ENCODE data around the gene LRP2. TPM values are rescaled to one million over a fixed set of nuclear protein-coding genes. Genes with fewer than 3 reads are reported as not detected.

Gene LRP2
- polyA plus RNA-seq, 3 donors: 151 to 221 (median 180) TPM

DNA sequence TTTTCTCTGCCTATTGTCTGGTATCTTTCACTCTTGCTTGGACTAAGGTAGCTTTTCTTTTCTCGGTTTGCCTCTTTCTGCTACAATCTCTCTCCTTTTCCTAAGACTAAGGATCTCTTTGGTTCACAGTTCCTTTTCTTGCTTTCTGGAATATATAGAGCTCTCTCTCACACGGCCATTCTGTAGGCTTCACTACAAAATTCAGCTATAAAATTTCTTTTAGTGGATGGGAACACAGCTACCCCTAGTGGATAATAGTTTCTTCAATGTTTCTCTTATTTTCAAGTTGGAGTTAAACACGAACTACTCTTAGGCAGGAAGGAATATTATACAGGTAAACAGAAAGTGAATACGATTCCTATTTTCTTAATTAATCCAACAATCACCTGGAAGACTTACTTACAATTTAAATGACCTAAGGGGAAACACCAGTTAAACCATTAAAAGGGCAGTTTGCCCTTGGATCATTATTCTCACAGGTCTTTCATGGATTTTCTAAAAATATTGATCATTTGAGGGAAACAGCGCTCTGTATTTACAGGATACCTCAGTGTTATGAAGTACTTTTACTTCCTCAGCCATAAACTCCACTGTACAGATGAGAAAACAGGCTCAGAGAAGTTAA, 140.5 kb downstream of the LRP2 start:
- peak in 9 of 11 donors; percentile 3 to 23 (median 18) for DNase-seq (ENCODE audit: extremely low read depth in 1 of 11, low read depth in 9 of 11, low spot score in 4 of 11)

DNA sequence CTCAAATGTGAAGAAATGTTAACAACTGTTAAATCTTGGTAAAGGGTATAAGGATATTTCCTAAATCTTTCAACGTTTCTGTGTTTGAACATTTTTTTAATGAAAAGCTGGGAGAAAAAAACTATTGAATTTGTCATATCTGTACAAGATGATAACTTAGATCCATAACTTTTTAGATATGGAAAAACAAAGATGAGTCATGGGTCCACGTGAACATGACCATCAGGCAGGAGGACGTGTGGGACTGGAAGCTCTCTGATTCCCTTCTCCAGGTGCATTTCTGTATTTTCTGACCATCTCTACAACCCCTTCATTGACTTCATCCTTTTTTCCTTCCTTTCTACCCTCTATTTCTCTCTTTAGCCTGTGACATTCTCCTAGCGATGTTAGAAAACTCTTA, 151.4 kb downstream of the LRP2 start:
- no peak for DNase-seq (ENCODE audit: extremely low read depth in 1 of 11, low read depth in 9 of 11, low spot score in 4 of 11)

DNA sequence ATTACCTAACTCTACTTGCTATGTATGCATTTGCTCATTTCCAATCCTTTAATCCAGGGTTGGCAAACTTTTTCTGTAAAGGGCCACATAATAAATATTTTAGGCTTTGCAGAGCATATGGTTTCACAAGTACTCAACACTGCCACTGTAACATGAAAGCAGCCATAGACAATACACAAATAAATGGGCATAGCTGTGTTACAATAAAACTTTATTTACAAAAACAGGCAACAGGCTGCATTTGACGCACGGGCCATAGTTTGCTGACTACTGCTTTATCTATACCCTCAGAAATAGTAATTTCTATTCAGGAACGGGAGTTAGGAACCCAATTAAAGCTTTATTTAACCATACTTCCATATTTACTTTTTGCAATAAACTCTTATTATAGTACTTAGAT, 154.3 kb downstream of the LRP2 start:
- no peak for DNase-seq (ENCODE audit: extremely low read depth in 1 of 11, low read depth in 9 of 11, low spot score in 4 of 11)

DNA sequence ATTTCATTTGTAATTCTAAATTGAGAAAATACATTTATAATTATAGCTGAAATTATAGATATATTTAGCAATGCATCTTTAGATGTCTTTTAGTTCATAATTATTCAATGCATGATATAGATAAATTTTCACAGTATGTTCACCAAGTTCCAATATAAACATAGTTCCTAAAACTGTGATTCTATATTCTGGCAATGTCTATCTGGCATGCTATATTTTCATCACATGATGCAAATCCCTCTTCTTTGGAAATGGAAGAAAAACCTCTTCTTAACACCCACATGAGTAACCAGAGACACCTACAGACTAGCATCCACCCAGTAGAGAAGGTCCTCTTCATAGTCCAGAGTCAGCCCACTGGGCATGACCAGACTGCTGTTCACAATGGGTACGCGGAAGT, 157.2 kb downstream of the LRP2 start:
- DNase-seq (ENCODE audit: extremely low read depth in 1 of 11, low read depth in 9 of 11, low spot score in 4 of 11): no peak

DNA sequence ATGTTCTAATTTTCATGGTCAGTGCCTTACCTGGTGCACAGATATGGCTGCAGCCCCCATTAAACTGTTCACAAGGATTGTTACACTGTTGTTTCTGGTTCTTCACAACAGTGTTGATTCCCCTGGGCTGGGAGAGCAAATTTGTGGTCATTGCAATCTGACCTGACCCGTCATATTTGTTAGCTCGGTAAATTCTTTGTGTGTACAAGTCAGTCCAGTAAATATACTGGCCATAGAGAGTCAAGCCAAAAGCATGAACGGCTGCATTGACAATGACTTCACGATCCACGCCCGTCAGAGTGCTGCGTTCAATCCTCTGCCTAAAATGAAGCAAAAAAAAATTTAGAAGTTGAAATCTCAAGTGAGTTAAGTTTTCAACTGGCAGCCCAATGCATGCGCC, 158.4 kb downstream of the LRP2 start:
- no peak for DNase-seq (ENCODE audit: extremely low read depth in 1 of 11, low read depth in 9 of 11, low spot score in 4 of 11)

DNA sequence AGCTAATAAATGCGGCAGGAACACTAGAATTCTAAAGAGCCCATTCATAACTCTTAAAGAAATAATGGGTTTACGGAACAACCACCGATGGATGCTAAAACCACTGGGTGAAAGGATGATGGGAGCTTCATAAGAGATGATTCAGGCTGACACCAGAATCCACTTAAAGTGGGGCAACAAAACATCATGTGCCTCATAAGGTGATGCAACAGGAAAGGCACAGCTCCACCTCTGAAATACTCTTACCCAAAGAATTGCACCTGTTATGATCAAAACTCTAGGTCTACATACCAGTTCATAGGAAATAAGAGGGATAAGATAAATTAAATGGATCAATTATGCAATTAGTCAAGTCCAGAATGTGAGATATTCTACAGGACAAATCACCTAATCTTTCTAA, 161.6 kb downstream of the LRP2 start:
- DNase-seq (ENCODE audit: extremely low read depth in 1 of 11, low read depth in 9 of 11, low spot score in 4 of 11): no peak

DNA sequence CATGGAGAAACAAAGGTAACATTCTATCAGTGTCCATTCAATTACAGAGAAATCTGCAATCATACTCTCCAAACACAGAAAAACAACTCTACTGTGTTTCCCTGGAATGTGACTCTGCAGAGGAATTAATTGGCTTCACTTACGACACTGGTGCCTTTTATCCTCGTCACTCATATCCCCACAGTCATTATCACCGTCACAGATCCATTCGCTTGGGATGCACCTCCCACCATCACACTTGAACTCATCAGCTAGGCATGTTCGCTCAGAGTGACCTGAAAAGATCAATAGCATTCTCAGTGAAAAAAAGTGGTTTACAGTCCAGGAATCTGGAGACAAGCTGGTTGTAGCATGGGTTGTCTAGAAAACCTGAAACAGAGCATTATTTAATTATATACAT, 168.7 kb downstream of the LRP2 start:
- no peak for DNase-seq (ENCODE audit: extremely low read depth in 1 of 11, low read depth in 9 of 11, low spot score in 4 of 11)

DNA sequence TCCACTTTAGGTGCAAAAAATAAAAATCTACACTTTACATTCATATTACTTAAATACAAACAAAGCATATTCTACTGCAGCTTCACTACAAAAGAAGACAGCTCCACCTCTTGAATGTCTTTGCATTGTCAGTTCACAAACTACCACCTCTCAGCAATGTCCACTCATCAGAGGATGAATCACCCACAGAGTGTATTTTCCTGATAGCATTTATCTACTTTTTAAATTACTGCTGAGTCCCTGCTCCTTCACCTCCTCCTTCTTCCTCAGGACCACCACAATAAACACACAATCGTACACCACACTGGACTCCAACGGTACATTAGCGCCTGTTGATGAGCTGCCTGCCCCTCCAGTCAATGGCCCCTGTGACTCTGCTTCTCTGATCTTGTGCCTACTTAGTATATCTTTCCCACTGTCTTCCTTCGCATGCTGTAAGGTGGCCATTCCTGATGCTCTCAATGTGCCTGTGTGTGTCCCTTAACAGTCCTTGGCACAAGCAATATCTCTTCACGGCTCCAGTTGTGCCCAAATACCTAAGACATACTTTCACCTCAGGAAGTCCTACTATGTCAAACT, 172.0 kb downstream of the LRP2 start:
- no peak for DNase-seq (ENCODE audit: extremely low read depth in 1 of 11, low read depth in 9 of 11, low spot score in 4 of 11)

DNA sequence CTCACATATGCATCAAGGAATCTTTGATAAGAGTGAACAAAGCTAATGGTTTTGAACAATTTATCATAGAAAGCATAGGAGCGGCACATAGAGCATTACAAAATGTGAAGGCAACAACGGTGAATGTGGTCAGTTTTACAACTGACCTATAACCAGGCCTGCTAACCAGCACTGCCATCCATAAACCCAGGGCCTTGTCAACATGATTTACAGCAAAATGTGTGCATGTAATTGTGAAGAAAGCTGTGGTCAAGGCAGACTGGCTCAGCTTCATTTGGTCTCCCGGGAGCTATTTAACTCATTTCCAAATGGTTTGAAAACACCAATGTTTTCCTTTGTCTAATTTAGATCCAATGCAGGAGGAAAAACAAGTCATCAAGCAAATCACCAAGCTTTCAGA, 173.2 kb downstream of the LRP2 start:
- no peak for DNase-seq (ENCODE audit: extremely low read depth in 1 of 11, low read depth in 9 of 11, low spot score in 4 of 11)

DNA sequence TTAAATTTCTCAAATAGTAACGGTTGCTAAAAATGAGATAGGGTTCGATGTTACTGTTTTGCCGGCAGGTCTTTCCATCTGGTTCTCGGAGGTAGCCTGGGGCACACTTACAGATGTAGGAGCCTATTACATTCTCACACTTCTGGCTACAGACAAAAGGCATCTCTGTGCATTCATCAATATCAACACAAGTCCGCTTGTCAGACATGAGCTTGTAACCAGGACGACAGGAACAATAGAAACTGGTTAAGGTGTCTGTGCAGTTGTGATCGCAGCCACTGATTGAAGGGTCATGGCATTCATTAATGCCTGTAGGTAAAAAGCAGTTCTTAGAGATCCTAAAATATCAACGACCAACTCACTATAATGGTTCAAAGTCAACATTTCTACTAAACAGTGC, 176.6 kb downstream of the LRP2 start:
- DNase-seq (ENCODE audit: extremely low read depth in 1 of 11, low read depth in 9 of 11, low spot score in 4 of 11): no peak

DNA sequence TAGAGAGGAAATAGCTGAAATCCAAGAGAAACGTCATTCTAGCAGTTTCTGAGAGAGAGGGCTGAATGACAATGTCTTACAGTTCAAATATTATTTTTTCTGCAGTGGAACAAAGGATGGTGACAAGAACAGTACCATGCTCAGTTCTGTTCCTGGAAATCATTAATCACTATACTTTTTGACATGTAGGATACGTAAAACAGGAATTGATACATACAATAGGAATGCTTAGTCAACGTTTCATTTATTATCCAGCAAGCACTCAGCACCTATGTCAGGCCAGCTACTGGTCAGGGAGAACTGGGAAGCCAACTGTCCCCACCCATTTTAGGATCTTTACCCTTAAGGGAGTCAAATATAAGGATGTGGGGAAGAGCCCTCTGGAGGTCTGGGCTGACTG, 178.3 kb downstream of the LRP2 start:
- DNase-seq (ENCODE audit: extremely low read depth in 1 of 11, low read depth in 9 of 11, low spot score in 4 of 11): no peak

DNA sequence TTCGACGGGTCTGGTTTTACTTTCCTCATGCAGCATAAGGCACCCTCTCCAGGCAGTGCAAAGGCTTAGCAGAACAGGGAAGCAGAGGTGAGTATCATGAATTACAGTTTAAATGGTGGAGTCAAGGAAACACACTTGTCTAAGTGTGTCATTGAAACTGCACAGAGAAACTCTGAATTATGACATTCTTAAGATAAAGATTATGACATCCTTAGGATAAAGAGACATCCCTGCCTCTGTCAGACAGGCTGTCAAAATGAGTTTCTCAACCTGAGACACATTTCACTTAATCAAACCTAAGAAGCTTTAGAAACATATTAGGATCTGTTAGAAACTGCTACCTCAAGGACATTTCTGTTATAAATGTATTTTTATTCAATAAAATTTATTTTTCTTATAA, 179.8 kb downstream of the LRP2 start:
- DNase-seq (ENCODE audit: extremely low read depth in 1 of 11, low read depth in 9 of 11, low spot score in 4 of 11): no peak

DNA sequence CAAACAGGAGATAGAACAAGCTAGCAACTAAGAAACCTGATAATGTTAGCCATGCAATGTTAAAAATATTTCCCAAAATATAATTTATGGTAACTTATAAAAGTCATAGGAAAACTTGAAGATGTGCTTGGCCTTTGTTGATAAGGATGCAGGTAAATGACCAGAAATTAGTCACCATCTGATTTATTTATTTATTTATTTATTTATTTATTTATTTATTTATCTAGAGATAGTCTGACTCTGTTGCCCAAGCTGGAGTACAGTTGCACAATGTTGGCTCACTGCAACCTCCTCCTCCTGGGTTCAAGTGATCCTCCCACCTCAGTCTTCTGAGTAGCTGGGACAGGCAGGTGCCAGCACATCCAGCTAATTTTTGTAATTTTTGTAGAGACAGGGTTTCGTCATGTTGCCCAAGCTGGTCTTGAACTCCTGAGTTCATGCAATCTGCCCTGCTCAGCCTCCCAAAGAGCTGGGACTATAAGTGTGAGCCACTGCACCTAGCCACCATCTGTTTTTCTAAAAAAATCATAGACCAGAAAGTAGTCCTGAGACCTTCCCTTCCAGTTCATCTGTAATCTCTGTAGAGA, 183.4 kb downstream of the LRP2 start:
- DNase-seq (ENCODE audit: extremely low read depth in 1 of 11, low read depth in 9 of 11, low spot score in 4 of 11): no peak

DNA sequence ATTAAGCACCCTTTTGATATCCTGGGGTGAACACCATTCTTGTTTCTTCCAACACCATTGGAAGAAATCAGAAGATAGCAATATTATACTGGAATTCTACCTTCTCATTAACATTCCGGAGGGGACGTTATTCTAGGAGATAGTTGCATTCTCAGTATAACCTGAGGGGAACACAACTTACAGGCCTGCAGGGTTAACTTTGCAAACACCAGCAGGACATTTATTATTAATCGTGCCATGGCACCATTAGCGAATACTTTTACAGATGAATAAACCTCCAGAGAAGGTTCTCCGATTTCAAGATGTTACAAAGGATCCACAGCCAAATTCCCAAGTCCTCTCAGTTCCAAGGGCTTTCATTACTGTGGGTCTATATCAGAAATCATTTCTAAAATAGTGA, 184.0 kb downstream of the LRP2 start:
- DNase-seq (ENCODE audit: extremely low read depth in 1 of 11, low read depth in 9 of 11, low spot score in 4 of 11): no peak

DNA sequence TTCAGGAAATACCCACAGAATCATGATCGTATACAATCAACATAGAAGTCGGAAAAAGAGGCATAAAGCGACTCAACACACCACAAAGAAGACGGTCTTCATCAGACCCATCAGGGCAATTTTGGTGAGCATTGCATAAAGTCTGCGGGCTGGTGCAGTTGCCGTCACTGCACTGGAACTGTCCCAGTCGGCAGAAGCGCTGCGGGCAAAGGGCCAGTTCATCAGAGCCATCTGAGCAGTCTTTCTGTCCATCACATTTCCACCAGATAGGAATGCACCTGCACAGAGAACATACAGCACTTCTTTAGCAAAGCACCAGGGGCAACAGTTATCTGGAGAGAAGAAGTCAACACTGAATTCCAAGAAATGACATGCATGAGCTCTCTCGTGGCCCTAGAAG, 187.2 kb downstream of the LRP2 start:
- no peak for DNase-seq (ENCODE audit: extremely low read depth in 1 of 11, low read depth in 9 of 11, low spot score in 4 of 11)

DNA sequence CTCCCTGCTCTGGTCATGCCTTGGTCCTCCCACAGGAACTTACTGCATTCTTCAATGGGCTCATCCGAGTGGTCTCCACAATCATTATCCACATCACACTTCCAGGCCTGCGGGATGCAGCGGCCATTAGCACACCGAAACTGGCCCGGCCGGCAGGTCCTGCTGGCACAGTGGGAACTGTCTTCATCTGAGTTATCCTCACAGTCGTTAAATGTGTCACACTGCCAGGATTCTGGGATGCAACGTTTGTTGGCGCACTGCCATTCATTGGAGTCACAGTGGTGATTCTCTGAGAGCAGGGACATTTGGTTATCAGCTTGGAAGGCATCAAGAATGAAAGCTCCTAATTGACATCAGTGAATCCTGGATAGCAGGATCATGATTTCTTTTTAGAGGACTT, 188.5 kb downstream of the LRP2 start:
- DNase-seq (ENCODE audit: extremely low read depth in 1 of 11, low read depth in 9 of 11, low spot score in 4 of 11): no peak

DNA sequence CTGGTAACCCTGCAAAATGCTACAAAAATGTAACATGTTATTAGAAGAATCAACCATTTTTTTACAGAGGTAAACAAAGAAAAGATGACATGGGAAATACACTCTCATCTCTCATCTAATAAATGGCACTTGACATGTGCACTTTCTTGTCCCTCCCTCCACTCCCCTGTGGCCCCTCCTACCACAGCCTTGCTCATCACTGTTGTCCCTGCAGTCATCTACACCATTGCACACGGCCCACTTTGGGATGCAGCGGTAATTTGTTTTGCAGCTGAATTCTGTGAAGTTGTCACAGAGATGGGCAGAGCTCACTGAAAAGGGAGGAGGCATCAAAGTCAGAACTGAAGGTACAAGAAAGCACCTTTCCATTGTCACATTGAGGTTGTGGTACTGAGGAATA, 189.4 kb downstream of the LRP2 start:
- no peak for DNase-seq (ENCODE audit: extremely low read depth in 1 of 11, low read depth in 9 of 11, low spot score in 4 of 11)

DNA sequence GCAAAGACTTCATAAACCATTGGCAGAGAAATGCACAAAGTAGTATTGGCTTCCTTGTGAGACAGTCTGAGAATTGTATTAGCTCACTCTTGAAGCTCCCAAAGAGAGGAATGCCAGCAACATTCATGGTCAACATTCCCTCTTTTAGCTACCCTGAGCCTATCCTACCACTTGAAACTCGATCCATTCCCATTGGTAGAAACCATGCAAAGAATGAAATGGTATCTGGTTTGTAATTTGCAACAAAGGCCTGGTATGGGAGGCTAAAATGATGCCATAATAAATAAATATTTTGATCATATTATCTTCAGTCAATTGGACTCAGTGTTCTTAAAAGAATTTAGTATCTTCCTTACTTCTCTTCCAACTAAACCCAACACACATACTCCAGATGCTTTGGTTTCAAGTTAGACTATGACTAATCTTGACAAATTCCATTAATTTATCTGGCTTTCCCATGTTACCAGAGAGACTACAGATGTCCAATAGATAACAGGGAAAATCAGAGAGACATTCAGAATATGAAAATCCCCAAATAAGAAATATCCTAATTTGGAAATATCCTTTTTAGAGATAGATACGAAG, 190.1 kb downstream of the LRP2 start:
- no peak for DNase-seq (ENCODE audit: extremely low read depth in 1 of 11, low read depth in 9 of 11, low spot score in 4 of 11)

DNA sequence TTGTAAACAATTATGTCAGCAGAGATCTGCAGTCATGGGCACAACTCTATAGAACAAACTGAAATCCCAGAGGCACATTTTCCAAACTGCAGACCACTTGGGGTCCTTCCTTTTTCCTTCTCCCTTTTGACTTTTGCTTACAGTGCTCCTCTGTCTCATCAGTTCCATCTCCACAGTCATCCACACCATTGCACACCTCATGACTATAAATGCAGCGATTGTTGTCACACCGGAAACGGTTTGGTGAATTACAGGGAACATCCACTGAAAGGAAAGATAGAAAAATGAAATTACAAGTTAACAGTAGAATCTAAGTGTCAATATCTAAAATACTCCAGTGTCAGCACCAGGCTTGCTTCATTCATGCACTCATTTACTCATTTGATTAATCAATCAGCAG, 196.5 kb downstream of the LRP2 start:
- DNase-seq (ENCODE audit: extremely low read depth in 1 of 11, low read depth in 9 of 11, low spot score in 4 of 11): no peak

DNA sequence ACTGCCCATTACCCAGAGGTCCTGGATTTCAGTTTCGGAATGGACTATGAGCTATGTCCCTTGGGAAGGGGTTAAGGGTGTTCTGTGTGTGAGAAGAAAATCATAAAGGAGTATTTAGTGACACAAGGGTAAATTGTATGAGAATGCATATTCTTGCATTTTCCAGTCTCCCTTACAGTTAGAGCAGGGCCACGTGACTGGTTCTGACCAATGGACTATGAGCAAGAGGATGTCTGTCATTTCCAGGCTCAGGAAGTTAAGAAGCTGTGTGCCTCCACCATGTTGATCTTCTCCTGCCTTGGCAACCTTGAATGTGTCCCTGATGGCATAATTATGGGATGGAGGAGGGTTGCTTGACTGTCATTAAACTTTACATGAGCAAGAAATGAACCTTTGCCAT, 198.0 kb downstream of the LRP2 start:
- no peak for DNase-seq (ENCODE audit: extremely low read depth in 1 of 11, low read depth in 9 of 11, low spot score in 4 of 11)

DNA sequence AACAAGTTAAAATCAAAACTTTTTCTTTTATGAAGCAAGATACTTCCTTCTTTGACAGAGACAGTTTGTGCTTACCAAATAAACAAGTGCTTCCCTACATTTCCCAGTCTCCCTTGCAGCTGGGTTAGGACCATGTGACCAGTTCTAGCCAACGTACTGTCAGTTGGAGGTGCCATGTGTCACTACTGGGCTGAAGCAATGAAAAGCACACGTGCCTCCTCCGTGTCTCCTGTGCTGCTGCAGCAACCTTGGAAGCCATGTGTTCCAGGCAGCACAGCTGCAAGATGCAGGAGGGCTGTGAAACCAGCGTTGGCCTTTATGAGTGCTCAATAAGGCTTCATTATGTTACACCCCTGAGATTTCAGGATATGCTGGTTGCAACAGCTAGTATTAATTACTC, 199.7 kb downstream of the LRP2 start:
- no peak for DNase-seq (ENCODE audit: extremely low read depth in 1 of 11, low read depth in 9 of 11, low spot score in 4 of 11)
